NCI-H146 (cell line): ENCODE results near the gene CLEC20A.
"Not testable (repeated sequence)": the region's sequence is repeated elsewhere in the genome, so short reads cannot be mapped to it uniquely, and the experiment has no call there.

Source experiments
- DNase-seq: peaks from one replicate; lab custom pipeline; 2025; lab: John Stamatoyannopoulos, UW

CLEC20A gene

DNA sequence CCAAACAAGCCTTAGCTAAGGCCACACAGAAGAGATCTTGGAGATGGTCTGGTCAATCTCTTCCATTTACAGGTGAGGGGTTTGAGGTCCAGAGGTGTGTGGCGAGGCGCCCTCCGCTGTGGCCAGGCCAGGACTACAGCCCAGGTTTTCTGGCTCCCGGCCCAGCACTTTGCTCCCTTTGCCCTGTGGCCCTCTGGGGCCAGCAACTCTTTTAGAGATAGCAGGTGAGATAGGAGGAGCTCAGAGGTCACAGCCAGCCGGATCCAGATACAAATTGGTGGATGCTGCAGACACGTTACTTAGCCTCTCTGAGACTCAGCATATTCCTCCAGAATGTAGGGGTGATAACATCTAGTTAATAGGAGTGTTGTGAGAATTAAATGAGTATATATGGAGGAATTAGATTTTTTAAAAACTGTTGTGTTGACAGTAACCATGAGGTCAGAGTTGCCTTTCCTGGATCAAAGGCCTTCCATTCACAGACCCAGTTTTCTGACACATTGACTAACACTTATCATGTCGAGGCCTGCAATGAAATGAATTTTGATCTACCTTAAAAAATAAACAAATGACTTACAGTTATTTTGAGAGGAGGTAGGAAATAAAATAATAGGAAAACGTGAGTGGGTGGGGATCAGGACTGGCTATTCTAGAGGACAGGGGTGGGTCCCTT lies 32.7 kb upstream of the CLEC20A start:
- no peak for DNase-seq

DNA sequence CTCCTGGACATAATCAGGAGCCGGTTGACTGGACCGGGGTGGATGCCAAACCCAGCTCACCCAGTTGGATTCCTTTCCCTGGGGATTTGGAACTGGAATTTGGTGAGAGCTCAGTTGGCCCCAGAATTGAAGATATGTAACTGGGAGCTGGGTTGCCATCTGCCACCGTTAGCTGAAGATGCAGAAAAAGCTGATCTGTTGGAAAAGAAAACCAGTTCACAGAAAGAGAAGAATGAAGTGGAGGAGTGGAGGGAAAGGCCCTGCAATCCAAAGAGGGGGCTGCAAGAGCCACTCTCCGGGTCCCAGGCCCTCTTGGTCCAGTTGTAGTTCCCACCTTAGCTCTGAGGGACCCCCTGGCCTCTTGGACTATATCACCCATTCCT lies 32.2 kb upstream of the CLEC20A start:
- no peak for DNase-seq

DNA sequence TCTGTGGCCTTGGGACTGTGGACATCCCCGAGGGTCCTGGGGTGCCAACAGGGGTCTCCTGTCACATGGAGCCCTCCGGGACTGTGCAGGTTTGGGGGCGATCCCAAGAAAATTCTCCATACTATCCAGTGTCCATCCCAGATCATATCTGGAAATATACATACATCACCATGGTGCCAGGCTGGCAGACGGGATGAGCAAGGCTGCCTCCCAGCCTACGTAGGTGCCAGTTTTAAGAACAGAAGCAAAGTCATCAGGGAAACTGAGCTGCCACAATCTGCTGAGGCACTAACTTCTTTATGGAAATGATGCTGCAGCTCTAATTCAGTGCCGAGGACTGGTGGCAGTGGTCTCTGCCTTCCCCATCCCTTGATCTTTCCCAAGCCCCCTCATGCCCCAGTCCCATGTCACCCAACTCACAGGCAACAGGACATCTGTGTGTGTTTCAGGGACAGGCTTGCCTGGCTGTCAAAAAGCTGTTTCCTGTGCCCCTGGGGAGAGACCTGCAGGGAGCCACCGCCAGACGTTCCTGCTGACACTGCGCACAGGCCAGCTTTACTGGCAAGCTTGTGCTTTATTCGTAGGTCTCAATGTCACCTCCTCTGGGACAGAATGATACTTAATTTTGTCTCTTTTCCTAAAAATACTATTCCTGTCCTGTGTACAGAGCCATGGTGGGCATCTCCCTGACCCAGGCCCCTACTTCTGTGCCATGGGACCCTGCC lies 31.6 kb upstream of the CLEC20A start:
- DNase-seq = peak; percentile 60

DNA sequence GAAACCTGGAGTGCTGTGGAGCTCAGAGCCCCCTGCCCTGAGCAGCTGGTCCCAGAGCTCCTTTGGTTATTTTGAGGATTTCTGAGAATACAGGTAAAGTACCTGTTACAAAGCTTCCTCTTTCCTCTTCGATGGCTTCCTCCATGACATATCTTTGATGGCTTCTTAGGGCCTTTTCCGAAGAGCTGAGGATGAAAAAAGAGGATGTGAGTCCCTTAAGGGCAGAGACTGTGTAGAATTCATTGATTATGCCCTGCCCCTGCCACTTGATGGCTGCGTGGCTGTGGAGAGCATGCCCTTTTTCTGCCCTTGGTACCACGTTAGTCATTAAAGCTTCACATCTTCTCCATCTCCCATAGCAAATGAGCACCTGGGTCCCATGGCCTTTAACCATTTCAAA lies 30.4 kb upstream of the CLEC20A start:
- no peak for DNase-seq

DNA sequence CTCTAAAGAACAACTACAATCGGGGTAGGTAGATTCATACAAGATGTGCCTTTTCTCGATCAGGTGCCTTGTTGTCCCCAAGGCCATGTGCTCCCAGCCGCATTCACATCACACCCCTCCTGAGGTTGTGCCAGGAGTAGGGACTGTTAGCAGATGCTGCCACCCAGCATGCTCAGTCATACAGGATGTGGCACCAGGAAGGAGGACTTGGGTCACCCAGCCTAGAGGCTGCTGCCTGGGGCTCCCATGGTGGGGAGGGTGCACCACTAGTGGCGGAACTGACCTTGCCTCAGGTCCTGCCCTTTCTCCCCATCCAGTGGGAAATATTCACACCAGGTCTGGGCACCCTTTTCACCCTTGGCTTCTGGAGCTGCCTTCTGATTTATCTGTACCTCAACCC lies 24.5 kb upstream of the CLEC20A start:
- DNase-seq = no peak

DNA sequence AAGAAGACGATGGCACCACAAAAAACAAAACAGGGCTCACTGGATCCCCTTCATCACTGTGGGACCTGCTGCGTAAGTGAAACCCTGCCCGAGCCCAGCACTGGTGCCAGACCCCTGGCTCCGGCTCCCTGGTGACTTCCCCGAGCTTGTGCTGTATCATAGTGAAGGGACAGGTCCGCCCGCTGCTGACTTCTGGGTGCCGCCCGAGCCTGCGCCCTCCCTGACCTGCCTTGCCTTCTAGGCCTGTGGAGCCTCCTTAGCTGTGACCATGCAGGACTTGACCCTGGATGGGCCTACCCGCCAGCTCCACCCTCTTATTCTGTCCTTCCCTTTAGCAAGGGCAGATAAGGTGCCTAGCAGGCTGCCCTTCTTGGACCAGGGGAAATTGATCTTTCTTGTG lies 24.0 kb upstream of the CLEC20A start:
- DNase-seq = no peak

DNA sequence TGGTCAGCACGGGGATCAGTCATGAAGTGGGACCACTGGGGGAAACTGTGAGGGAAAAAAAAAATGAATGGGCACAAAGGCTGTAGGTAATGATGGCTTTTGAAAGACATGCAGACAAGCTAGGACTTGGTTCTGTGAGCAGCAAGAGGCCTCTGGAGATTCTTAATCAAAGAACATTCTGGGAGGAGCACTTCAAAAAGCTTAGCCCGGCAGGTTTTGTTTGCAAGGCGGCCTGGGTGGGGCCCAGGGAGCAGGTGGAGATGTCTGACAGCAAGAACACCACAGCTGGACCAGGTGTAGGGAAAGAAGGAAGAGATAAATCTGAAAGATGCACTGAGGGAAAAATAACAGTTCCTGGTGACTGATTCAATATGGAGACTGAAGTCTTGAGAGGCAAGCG lies 22.1 kb upstream of the CLEC20A start:
- peak; percentile 66 for DNase-seq

DNA sequence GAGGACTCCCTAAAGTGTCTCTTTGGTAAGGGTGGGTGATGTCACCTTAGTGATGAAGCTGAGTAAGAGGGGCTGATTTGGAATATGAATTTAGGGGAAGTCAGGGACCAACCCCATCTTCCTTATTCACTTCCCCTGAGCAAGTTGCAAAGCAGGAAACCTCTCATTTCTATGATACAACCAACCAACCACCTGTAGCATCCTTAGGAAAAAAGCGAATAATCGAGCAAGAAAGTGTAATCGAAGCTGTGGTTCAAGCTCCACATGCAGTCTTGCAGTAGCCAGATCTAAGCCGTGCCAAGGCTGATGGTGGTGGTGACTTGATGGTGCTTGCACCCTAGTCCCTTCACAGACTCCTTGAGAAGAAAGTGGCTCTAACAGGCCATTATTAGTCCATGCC lies 19.3 kb upstream of the CLEC20A start:
- DNase-seq = no peak

DNA sequence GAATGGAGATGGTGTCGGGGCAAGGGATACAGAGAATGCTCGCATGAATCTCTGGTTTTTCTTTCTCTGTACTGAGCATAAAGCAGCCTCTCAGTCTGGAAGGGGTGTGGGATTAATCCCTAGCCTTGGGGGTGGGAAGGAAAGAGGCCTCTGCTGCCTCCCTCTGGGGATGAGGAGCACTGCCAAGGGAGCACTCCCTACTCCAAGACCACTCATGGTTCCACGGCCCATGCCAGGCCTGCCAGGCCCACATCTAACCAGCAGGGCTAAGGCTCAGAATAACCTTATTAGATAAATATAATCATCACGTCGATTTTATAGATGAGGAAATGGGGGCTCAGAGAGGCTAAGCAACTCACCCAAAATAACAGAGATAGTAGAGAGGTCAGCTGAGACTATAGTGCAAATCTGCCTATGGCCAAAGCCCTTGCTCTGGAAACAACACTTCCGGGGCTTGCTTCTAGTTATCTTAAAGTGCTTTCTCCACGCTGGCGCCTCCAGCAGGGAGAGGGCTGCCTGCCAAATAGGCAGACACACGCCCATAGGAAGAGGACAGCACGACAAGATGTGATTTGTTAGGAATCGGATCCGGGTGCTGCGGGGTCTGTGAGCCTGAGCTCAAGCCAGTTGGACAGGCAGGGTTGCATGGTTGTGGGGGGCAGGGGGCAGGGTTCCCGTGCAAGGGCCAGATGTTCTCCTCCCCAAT lies 16.7 kb upstream of the CLEC20A start:
- no peak for DNase-seq

DNA sequence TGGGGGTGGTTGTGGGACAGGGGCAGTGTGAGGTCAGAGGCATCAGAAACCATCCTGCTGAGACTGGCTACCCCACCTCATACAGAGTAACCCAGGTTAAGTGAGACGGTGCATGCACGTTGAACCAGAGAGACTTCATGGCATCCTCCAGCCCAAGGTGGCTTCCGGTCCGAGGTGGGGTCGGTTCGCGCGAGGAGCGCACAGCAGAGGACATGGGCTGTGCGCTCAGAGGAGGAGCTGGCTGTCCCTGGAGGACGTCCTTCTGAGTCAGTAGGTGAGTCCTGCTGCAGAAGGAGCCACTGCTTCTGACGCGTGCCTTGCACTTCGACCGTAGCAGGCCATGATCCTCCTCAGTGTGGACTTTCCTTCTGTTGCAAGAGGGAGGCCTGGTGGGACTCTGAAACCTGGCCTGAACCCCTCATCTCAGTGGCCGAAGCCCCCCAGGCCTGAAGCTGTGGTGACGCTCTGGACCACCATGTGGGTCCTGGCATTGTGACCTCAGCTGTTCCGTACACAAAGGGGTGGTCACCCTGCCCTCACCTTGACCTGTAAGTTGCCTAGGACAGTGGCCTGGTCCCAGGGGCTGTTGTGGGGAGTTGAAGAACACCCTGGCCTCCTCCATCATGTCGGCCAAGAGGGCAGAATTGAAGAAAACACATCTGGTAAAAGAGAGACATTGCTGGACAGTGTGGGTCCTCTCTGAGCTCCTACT lies 16.0 kb upstream of the CLEC20A start, which contains the start of gene TEX35:
Gene TEX35 (plus strand): TSS at position 544 of the 712 bp plus-strand sequence. CDS start 80 bp downstream, at position 624.
- no peak for DNase-seq

DNA sequence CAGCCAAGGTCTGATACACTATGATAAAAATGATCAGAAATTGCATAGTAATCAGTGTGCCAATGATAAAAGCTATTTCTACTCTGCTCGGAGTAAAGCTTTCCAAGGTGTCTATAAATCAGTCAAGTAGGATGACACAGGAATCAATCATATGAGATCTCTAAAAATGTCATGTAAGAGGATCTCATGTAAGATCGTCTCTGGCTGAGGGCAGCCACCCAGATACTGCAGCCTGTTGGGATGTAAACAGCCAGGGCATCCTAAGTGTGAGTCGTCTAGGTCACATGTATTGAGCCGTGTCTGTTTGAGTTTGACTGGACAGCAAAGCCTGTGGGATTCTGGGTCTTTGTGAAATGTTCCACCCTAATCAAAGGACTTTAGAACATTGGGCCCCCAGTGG lies 13.4 kb upstream of the CLEC20A start:
- DNase-seq = no peak

DNA sequence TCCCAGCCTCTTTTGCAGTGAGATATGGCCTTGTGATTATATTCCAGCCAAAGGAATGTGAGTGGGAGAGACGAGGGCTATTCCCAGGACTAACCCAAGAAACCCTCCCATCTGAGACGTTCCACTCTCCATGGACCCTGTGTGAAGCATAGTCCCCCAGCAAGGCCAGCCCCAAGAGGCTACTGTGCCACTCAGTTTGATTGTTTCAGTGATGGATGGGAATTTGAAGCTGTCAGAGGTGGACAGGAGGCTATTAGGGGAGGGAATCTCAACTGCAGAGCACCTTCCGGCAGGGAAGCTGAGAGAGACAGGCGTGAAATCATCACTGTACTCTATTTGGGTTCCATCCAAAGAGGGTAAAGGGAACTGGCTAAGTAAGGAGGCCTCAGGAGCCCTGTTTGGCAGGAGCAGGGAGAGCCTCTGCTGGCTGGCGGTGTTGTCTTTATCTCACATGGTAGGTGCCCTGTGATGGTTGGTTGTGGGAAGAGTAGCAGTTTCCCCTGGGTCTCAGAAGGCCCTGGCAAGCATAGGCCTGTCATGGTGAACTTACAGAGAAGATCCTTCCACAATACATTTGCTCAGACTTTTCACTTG lies 12.7 kb upstream of the CLEC20A start:
- no peak for DNase-seq

DNA sequence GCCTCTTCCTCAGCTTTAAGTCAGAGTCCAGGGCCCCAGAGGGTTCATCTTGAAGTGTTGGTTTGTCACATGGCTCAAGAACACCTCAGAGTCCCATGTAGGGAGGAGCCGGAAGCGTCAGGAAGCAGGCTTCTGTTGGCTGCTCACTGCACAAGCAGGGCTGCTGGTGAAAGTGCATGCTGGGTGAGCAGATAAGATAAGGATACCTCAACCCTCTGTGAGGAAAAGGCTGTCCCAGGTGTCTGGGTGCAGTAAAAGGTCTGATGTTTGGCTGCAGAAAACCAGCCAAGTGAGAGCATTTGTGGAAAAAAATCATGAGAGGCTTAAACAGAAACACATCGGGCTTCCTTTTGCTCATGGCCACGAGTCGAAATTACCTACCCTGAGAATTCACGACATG lies 9.9 kb upstream of the CLEC20A start:
- no peak for DNase-seq

DNA sequence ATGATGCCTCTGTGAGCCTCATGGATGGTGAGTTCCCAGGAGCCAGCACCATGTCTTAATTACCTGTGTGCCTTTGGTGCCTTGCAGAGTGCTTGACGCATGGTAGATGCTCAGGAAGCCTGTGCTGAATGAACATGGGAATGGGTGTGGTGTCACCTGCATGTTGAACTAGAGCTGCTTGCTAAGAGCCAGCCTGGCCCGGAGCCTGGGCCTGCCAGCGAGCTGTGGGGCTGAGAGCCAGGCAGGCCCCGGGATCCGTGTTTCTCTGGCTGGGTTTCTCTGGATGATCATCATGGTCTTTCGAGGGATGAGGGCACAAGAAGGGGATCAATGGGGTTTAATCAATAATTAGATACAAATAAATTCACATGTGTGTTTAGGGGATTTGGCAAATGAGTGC lies 9.4 kb upstream of the CLEC20A start:
- no peak for DNase-seq

DNA sequence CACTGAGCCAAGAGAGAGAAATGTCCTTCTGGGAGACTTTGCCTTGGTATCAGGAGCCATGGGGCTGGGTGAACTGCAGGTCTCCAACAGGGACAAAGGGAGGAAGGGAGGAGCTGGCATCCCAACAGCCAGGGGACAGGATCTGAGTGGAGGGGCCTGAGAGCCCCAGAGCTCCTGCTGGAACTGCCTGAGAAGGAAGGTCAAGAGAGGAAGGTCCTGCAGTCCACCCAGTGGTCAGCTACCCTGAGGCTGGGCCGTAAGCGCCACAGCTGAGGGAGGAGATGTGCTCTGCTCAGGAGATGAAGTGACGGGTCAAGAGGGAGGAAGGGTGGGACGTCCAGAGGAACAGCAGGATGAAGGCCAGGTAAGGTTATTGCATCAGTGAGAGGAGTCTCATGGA lies 7.5 kb upstream of the CLEC20A start:
- no peak for DNase-seq

DNA sequence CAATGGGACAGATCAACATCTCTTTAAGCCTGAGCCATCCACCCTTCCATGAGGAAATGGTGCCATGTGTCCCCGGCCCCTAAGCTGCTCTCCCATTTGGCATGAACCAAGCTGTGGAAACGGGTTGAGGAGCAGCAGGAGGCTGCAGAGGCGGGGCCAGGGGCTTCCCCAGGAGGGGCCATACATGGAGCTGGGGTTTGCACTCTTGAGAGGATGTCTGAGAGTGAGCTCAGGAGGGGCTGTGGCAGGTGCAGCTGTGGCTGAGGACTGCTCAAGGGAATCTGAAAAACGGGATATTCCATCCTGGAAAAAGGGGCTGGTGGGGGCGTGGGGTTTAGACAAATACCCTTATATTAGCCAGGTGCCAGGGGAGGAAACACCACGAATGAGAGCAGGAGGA lies 7.1 kb upstream of the CLEC20A start:
- DNase-seq = no peak

DNA sequence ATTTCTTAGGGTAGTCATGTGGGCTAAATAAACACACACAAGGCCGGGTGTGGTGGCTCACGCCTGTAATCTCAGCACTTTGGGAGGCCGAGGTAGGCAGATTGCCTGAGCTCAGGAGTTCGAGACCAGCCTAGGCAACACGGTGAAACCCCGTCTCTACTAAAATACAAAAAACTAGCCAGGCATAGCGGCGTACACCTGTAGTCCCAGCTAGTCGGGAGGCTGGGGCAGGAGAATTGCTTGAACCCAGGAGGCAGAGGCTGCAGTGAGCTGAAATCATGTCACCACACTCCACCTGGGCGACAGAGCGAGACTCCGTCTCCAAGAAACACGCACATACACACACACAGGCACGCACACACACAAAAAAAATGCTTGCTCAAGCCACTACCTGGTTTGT lies 6.6 kb upstream of the CLEC20A start:
- DNase-seq = not testable (repeated sequence)

DNA sequence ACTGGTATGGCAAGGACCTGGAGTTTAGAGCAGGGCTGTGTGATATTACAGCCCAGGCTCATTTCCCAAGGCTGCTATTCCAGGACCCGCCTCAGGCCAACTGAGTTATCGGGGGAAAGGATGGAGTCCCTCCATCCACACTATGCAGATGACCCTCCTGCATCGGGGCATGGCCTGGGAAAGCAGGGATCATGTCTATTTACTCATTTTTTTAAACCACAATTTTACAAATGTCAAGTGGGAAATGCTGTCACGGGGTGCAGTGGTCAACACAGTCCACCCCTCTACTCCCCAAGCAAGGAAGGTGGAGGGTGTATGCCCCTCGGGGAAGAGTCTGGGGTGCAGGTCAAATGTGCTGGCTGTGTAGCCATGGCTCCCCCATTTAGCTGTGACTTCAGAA lies 6.1 kb upstream of the CLEC20A start:
- no peak for DNase-seq

DNA sequence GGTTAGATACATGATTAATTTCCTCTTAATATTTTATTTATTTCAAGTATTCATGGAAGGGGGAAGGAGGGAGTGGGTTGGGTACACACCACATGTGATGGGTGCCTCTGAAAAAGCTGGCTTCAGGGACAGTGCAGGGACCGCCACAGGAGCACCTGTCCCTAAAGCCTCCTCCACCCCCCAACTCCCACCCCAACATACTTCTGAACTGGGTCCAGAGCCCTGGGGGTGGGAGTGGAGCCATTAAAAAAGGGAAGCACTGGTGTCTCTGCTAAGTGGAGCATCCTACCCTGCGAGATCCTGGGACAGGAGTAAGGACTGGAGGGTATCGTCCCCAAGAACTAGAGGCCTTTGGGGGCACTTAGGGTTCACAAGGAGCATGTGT lies 5.6 kb upstream of the CLEC20A start:
- no peak for DNase-seq

DNA sequence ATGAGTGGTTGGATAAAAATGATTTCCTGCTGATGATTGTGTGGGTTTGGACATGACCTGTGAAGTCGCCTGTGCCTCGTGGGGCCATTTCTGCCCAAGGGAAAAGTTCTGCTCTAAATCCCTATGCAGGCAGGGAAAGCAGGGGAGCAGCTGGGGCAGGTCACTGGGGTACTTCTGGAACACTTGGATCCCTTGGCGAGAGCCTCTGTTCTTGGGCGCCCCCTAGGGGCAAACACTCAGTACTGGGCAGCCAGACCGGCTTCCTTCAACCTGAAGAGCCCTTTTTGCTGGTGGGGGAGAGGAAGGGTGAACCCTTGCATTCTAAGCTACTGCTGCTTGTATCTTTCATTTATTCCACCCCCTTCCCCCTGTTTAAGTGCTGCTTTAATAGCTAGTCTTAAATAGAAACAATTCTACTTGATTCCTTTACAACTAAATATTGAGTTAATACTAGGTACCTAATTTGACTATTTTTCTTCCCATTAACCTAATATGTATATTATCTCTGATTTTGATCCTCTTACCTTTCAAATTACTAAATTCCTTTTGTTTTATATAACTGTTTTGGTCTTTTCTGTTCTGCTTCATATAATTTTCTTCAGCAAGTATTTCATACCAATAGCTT lies 5.1 kb upstream of the CLEC20A start:
- DNase-seq = peak; percentile 71

DNA sequence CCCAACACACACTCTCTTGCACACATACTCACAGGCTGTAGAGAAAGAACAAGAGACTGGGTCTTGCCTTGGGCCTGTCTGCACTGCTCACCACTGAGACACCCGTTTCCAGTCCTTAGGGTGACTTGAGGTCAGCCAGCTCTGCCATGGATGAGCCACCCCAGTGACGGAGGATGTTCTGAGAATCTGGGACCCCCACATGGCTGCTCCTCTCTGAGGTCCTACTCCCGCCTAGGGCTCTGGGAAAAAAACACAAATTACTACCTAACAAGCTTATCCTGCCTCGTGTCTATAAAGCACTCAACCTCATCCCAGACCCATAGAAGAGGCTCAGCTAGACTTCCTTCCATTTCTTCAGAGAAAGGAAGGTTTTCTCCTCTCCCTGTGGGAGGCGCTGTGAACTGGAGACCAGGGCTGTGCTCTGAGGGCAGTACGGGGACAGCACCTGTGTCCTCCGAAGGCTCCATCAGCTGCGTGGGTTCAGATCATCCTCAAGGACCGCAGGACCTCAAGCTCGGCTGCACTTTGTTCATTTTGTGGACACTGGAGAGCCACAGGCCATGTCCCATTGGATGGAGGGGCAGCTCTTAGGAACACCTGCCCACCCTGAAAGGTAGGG lies 4.3 kb upstream of the CLEC20A start:
- DNase-seq = no peak
